ENCODE data around the gene TENM4.

DNA sequence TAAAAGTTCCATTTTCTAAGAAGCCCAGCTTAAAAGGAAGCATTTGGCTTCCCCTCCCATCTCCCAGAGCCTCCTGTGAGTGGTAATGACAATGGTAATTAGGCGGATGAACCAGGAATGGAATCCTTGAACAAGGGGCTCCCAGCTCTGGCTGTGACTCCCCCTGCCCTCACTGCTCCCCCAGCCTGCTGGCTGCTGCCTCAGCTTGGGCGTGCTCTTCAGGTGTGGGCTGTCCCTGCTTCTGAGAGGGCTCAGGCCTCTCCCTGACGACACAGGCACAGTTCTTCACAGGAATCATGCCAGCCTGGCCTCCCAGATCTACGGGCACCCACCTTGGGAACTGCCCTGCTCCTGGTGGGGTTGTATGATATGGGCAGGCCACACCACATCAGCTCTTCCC is 784.5 kb downstream of the TENM4 start:
- TF ChIP-seq, protein P1, sequence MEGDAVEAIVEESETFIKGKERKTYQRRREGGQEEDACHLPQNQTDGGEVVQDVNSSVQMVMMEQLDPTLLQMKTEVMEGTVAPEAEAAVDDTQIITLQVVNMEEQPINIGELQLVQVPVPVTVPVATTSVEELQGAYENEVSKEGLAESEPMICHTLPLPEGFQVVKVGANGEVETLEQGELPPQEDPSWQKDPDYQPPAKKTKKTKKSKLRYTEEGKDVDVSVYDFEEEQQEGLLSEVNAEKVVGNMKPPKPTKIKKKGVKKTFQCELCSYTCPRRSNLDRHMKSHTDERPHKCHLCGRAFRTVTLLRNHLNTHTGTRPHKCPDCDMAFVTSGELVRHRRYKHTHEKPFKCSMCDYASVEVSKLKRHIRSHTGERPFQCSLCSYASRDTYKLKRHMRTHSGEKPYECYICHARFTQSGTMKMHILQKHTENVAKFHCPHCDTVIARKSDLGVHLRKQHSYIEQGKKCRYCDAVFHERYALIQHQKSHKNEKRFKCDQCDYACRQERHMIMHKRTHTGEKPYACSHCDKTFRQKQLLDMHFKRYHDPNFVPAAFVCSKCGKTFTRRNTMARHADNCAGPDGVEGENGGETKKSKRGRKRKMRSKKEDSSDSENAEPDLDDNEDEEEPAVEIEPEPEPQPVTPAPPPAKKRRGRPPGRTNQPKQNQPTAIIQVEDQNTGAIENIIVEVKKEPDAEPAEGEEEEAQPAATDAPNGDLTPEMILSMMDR (IDR thresholded peaks at IDR 0.05; ENCODE audit: low read depth, low read length, missing input control) = no peak
- no peak for TF ChIP-seq RXRA (IDR thresholded peaks at IDR 0.05)
- TF ChIP-seq TAF1 (conservative IDR thresholded peaks at IDR 0.05) = no peak
- no peak for TF ChIP-seq REST (IDR thresholded peaks at IDR 0.05)
- TF ChIP-seq GABPA (IDR thresholded peaks at IDR 0.05 in 1 of 2, conservative IDR thresholded peaks at IDR 0.05 in 1 of 2) = no peak
- TF ChIP-seq MAX (IDR thresholded peaks at IDR 0.05) = no peak
- no peak for TF ChIP-seq FOXA1 (IDR thresholded peaks at IDR 0.05)
- TF ChIP-seq FOXA2 (IDR thresholded peaks at IDR 0.05) = no peak
- no peak for TF ChIP-seq SP1 (IDR thresholded peaks at IDR 0.05)
